ENCODE results near the gene ITSN2. TPM values are rescaled to one million over a fixed set of nuclear protein-coding genes. Genes with fewer than 3 reads are reported as not detected.

Gene ITSN2
- total RNA-seq, 1 donor from 2014 or later = 10.4 TPM

GRCh38 chr2:24272907-24273306 lies 87.4 kb downstream of the ITSN2 start:
- H3K27me3 ChIP-seq = no peaks in the 10 kb centered on the region
- H3K4me1 ChIP-seq = peaks cover 7% of the 10 kb centered on the region
- Mint-ChIP-seq H3K27me3 (ENCODE audit: insufficient read depth, low read depth) (no peaks in the 10 kb centered on the region), H3K9me3 (no peaks in the 10 kb centered on the region), H3K36me3 (peaks cover 2% of the 10 kb centered on the region), H3K27ac (no peak overlapping the region), H3K4me1 (no peaks in the 10 kb centered on the region), H3K4me3 (no peak overlapping the region)
- no peak overlapping the region for H3K4me3 ChIP-seq
- H3K27ac ChIP-seq = no peak overlapping the region
- H3F3A ChIP-seq (ENCODE audit: low read depth) = no peaks in the 10 kb centered on the region
- TF ChIP-seq CTCF (IDR thresholded peaks at IDR 0.05) = no peak
- TF ChIP-seq EZH2 (IDR thresholded peaks at IDR 0.05) = no peak
- no peak for TF ChIP-seq EZH2phosphoT487 (IDR thresholded peaks at IDR 0.05)
- no peak overlapping the region for H3K9ac ChIP-seq
- no peak overlapping the region for H2AFZ ChIP-seq (replicated peaks)
- no peak for DNase-seq (ENCODE audit: low spot score)
- H4K20me1 ChIP-seq (ENCODE audit: low read depth) = no peaks in the 10 kb centered on the region
- no peaks in the 10 kb centered on the region for H3K9me3 ChIP-seq (ENCODE audit: low read depth)
- H3K79me2 ChIP-seq (ENCODE audit: low read depth) = no peaks in the 10 kb centered on the region
- no peaks in the 10 kb centered on the region for H3K36me3 ChIP-seq
- no peak overlapping the region for H3K4me2 ChIP-seq

- Histone ChIP-seq H3K36me3 (no peaks in the 10 kb centered on the region), H3K9ac (no peak overlapping the region), H4K20me1 (ENCODE audit: low read depth) (no peaks in the 10 kb centered on the region), H3K9me3 (ENCODE audit: low read depth) (no peaks in the 10 kb centered on the region), H3K4me1 (peaks cover 7% of the 10 kb centered on the region), H3F3A (ENCODE audit: low read depth) (no peaks in the 10 kb centered on the region), H3K4me3 (no peak overlapping the region), H3K79me2 (ENCODE audit: low read depth) (no peaks in the 10 kb centered on the region), H3K27ac (no peak overlapping the region), H3K27me3 (no peaks in the 10 kb centered on the region), H3K4me2 (no peak overlapping the region), H2AFZ (replicated peaks) (no peak overlapping the region)
- TF ChIP-seq CTCF (IDR thresholded peaks at IDR 0.05) (no peak), EZH2phosphoT487 (IDR thresholded peaks at IDR 0.05) (no peak), EZH2 (IDR thresholded peaks at IDR 0.05) (no peak)
- Mint-ChIP-seq H3K9me3 (no peaks in the 10 kb centered on the region), H3K36me3 (peaks cover 2% of the 10 kb centered on the region), H3K27ac (no peak overlapping the region), H3K27me3 (ENCODE audit: insufficient read depth, low read depth) (no peaks in the 10 kb centered on the region), H3K4me3 (no peak overlapping the region), H3K4me1 (no peaks in the 10 kb centered on the region)
- no peak for DNase-seq (ENCODE audit: low spot score)
Observed at GRCh38 chr2:24272161-24272802, 88.1 kb downstream of the ITSN2 start.

GRCh38 chr2:24269265-24269664 lies 91.1 kb downstream of the ITSN2 start:
- H2AFZ ChIP-seq (replicated peaks) = no peak overlapping the region
- no peak overlapping the region for H3K9ac ChIP-seq
- TF ChIP-seq EZH2phosphoT487 (IDR thresholded peaks at IDR 0.05) = no peak
- no peak for TF ChIP-seq CTCF (IDR thresholded peaks at IDR 0.05)
- TF ChIP-seq EZH2 (IDR thresholded peaks at IDR 0.05) = no peak
- no peaks in the 10 kb centered on the region for H3F3A ChIP-seq (ENCODE audit: low read depth)
- no peaks in the 10 kb centered on the region for H3K4me1 Mint-ChIP-seq
- no peaks in the 10 kb centered on the region for H3K79me2 ChIP-seq (ENCODE audit: low read depth)
- no peak overlapping the region for H3K4me3 ChIP-seq
- no peak overlapping the region for H3K27ac ChIP-seq
- H3K27me3 ChIP-seq = no peaks in the 10 kb centered on the region
- H4K20me1 ChIP-seq (ENCODE audit: low read depth) = no peaks in the 10 kb centered on the region
- no peaks in the 10 kb centered on the region for H3K36me3 ChIP-seq
- H3K9me3 Mint-ChIP-seq = no peaks in the 10 kb centered on the region
- no peaks in the 10 kb centered on the region for H3K9me3 ChIP-seq (ENCODE audit: low read depth)
- H3K4me2 ChIP-seq = no peak overlapping the region
- no peak overlapping the region for H3K4me3 Mint-ChIP-seq
- H3K27ac Mint-ChIP-seq = no peak overlapping the region
- no peak for DNase-seq (ENCODE audit: low spot score)
- peaks cover 4% of the 10 kb centered on the region for H3K27me3 Mint-ChIP-seq (ENCODE audit: insufficient read depth, low read depth)
- no peaks in the 10 kb centered on the region for H3K4me1 ChIP-seq
- peaks cover 4% of the 10 kb centered on the region for H3K36me3 Mint-ChIP-seq

Data from neural progenitor cell (in vitro differentiated cells).